SK-N-SH treated with all-trans-retinoic acid at 6 μM for 48 hours (cell line): ENCODE data around the gene RAB30.

Experiments used
- ATAC-seq: fragments of 200-7000 bp; cut with Tn5 transposase; 3 replicates; pipeline ENCODE4 v1.9.1; 2020; ENCODE audit warnings: mild to moderate bottlenecking, moderate library complexity
- ARNTL ChIP-seq: fragments of 450-650 bp; formaldehyde crosslinking; IDR thresholded peaks from 2 replicates; pipeline ENCODE4 v1.5.0; 2020; ENCODE audit warnings: low read depth, mild to moderate bottlenecking, moderate library complexity, borderline replicate concordance
- BACH2 ChIP-seq: fragments of 250-450 bp; sonication (Bioruptor Pico); IDR thresholded peaks from 2 replicates; pipeline ENCODE4 v1.9.0; 2021; ENCODE audit warnings: mild to moderate bottlenecking, borderline replicate concordance
- CREB5 ChIP-seq: fragments of 250-450 bp; sonication (Bioruptor Pico); IDR thresholded peaks from 2 replicates; pipeline ENCODE4 v1.5.1; 2020; ENCODE audit warnings: low read depth, mild to moderate bottlenecking, moderate library complexity
- CSDC2 ChIP-seq: fragments of 250-450 bp; sonication (Bioruptor Pico); IDR thresholded peaks from 2 replicates; pipeline ENCODE4 v1.5.0; 2020; ENCODE audit warnings: mild to moderate bottlenecking, moderate library complexity
- CSRNP3 ChIP-seq: fragments of 250-450 bp; sonication (Bioruptor Pico); IDR thresholded peaks from 2 replicates; pipeline ENCODE4 v1.5.1; 2021; ENCODE audit warnings: mild to moderate bottlenecking, moderate library complexity
- ESRRG ChIP-seq: fragments of 250-450 bp; sonication (Bioruptor Pico); IDR thresholded peaks from 2 replicates; pipeline ENCODE4 v1.6.1; 2021; ENCODE audit warnings: mild to moderate bottlenecking
- GLIS3 ChIP-seq: fragments of 250-450 bp; sonication (Bioruptor Pico); IDR thresholded peaks from 2 replicates; pipeline ENCODE4 v1.5.0; 2020; ENCODE audit warnings: mild to moderate bottlenecking, moderate library complexity
- ISL1 ChIP-seq: fragments of 250-450 bp; sonication (Bioruptor Pico); IDR thresholded peaks from 2 replicates; pipeline ENCODE4 v2.1.2; 2022; ENCODE audit warnings: mild to moderate bottlenecking, moderate library complexity
- OSR1 ChIP-seq: fragments of 250-450 bp; sonication (Bioruptor Pico); IDR thresholded peaks from 2 replicates; pipeline ENCODE4 v1.8.0; 2022; ENCODE audit warnings: moderate library complexity, mild to moderate bottlenecking, inconsistent platforms
- PATZ1 ChIP-seq: fragments of 250-450 bp; sonication (Bioruptor Pico); IDR thresholded peaks from 2 replicates; pipeline ENCODE4 v1.8.0; 2020; ENCODE audit warnings: mild to moderate bottlenecking, moderate library complexity, borderline replicate concordance
- POU6F1 ChIP-seq: fragments of 250-450 bp; sonication (Bioruptor Pico); IDR thresholded peaks from 2 replicates; pipeline ENCODE4 v1.8.0; 2021; ENCODE audit warnings: low read depth, mild to moderate bottlenecking, moderate library complexity, borderline replicate concordance
- PPARA ChIP-seq: fragments of 250-450 bp; sonication (Bioruptor Pico); IDR thresholded peaks from 2 replicates; pipeline ENCODE4 v1.5.0; 2020; ENCODE audit warnings: mild to moderate bottlenecking, borderline replicate concordance
- RARB ChIP-seq: fragments of 250-450 bp; sonication (Bioruptor Pico); IDR thresholded peaks from 2 replicates; pipeline ENCODE4 v1.8.0; 2021; ENCODE audit warnings: mild to moderate bottlenecking, moderate library complexity
- SNAI2 ChIP-seq: fragments of 250-450 bp; sonication (Bioruptor Pico); IDR thresholded peaks from 2 replicates; pipeline ENCODE4 v1.5.0; 2020; ENCODE audit warnings: mild to moderate bottlenecking, moderate library complexity
- TCF4 ChIP-seq: fragments of 250-450 bp; sonication (Bioruptor Pico); IDR thresholded peaks from 2 replicates; pipeline ENCODE4 v1.8.0; 2021; ENCODE audit warnings: mild to moderate bottlenecking, moderate library complexity, borderline replicate concordance
- TOX ChIP-seq: fragments of 250-450 bp; sonication (Bioruptor Pico); IDR thresholded peaks from 2 replicates; pipeline ENCODE4 v1.8.0; 2021; ENCODE audit warnings: mild to moderate bottlenecking, moderate library complexity, borderline replicate concordance
- ZC3H10 ChIP-seq: fragments of 250-450 bp; sonication (Bioruptor Pico); IDR thresholded peaks from 2 replicates; pipeline ENCODE4 v1.5.1; 2021; ENCODE audit warnings: mild to moderate bottlenecking, moderate library complexity
- ZFP3 ChIP-seq: fragments of 250-450 bp; sonication (Bioruptor Pico); IDR thresholded peaks from 2 replicates; pipeline ENCODE4 v1.5.0; 2020; ENCODE audit warnings: mild to moderate bottlenecking, moderate library complexity
- ZFP30 ChIP-seq: fragments of 450-650 bp; formaldehyde crosslinking; IDR thresholded peaks from 2 replicates; pipeline ENCODE4 v1.5.0; 2022; ENCODE audit warnings: mild to moderate bottlenecking, moderate library complexity
- ZNF8 ChIP-seq: fragments of 450-650 bp; formaldehyde crosslinking; IDR thresholded peaks from 2 replicates; pipeline ENCODE4 v1.5.0; 2020; ENCODE audit warnings: mild to moderate bottlenecking, moderate library complexity

Gene RAB30

GRCh38 chr11:83046621-83047172 is 25.0 kb downstream of the RAB30 start:
- no peak; the same call in 2 of the 3 replicates for ATAC-seq
- TF ChIP-seq CSDC2 (CRISPR knock-in tag) (no peak), BACH2 (no peak), SNAI2 (CRISPR knock-in tag) (no peak), ZC3H10 (CRISPR knock-in tag) (no peak), GLIS3 (CRISPR knock-in tag) (no peak), PATZ1 (CRISPR knock-in tag) (no peak), RARB (CRISPR knock-in tag) (no peak), ZNF8 (CRISPR knock-in tag) (no peak), TCF4 (no peak), ARNTL (no peak), POU6F1 (CRISPR knock-in tag) (no peak), CREB5 (CRISPR knock-in tag) (no peak), ESRRG (CRISPR knock-in tag) (no peak), ZFP30 (no peak), TOX (no peak)

GRCh38 chr11:83044958-83045712 is 26.6 kb downstream of the RAB30 start:
- ATAC-seq = peak; percentile 82
- TF ChIP-seq ZC3H10 (CRISPR knock-in tag) (0 out of 2 replicates have a peak, but pooled peaks have one; percentile 27), SNAI2 (CRISPR knock-in tag) (no peak)
- TF ChIP-seq, all 23 proteins: peak for 1

GRCh38 chr11:83042964-83043711 is 28.6 kb downstream of the RAB30 start:
- TF ChIP-seq ARNTL (no peak), ISL1 (CRISPR knock-in tag) (peak; percentile 55; the same call in 1 of the 2 replicates)
- no peak for ATAC-seq

GRCh38 chr11:83041126-83041525 is 30.6 kb downstream of the RAB30 start:
- ATAC-seq = no peak
- no peak for TF ChIP-seq OSR1 (CRISPR knock-in tag)
- no peak for TF ChIP-seq ZFP30
- no peak for TF ChIP-seq ZFP3 (CRISPR knock-in tag)

- no peak for ATAC-seq
- TF ChIP-seq TOX = no peak
- no peak for TF ChIP-seq PPARA (CRISPR knock-in tag)
- TF ChIP-seq CSRNP3 (CRISPR knock-in tag) = no peak
These were observed 32.1 kb downstream of the RAB30 start for GRCh38 chr11:83039566-83039965.
